ENCODE results near the gene PSMA5.

PSMA5 gene

GRCh38 chr1:109365642-109366204, 60.5 kb downstream of the PSMA5 start:
- DNase-seq = no peak

- no peak for DNase-seq
Measured at GRCh38 chr1:109361649-109362048, 64.6 kb downstream of the PSMA5 start.

- DNase-seq = no peak
Measured at GRCh38 chr1:109361069-109361468, 65.2 kb downstream of the PSMA5 start.

- DNase-seq = no peak
Measured at GRCh38 chr1:109357616-109358015, 68.6 kb downstream of the PSMA5 start.

GRCh38 chr1:109356915-109357314, 69.3 kb downstream of the PSMA5 start:
- DNase-seq = no peak

GRCh38 chr1:109356505-109356904, 69.7 kb downstream of the PSMA5 start:
- DNase-seq = no peak

- DNase-seq = no peak
Measured at GRCh38 chr1:109354929-109355328, 71.3 kb downstream of the PSMA5 start.

GRCh38 chr1:109351457-109351856, 74.8 kb downstream of the PSMA5 start:
- DNase-seq = no peak

GRCh38 chr1:109350655-109351054, 75.6 kb downstream of the PSMA5 start:
- DNase-seq = no peak

GRCh38 chr1:109350182-109350581, 76.1 kb downstream of the PSMA5 start:
- no peak for DNase-seq
